HEK293T (cell line): ENCODE measurements around the gene SLC30A1.

Experiments used
- BHLHE40 ChIP-seq: fragments of 450-650 bp; IDR thresholded peaks from 2 replicates; pipeline ENCODE4 v1.6.1; 2016; ENCODE audit warnings: mild to moderate bottlenecking, moderate library complexity, borderline replicate concordance
- ELF4 ChIP-seq: fragments of 450-650 bp; IDR thresholded peaks from 2 replicates; pipeline ENCODE4 v1.6.1; 2017; ENCODE audit warnings: antibody characterized with exemption
- HDGF ChIP-seq: fragments of 450-650 bp; IDR thresholded peaks from 2 replicates; pipeline ENCODE4 v1.6.1; 2017; ENCODE audit warnings: antibody characterized with exemption, borderline replicate concordance
- L3MBTL2 ChIP-seq: fragments of 450-650 bp; conservative IDR thresholded peaks from 2 replicates; pipeline ENCODE4 v1.6.1; 2016; ENCODE audit warnings: mild to moderate bottlenecking
- LEF1 ChIP-seq: fragments of 450-650 bp; IDR thresholded peaks from 2 replicates; pipeline ENCODE4 v1.6.1; 2017; ENCODE audit warnings: mild to moderate bottlenecking, borderline replicate concordance
- SP1 ChIP-seq: fragments of 450-650 bp; IDR thresholded peaks from 2 replicates; pipeline ENCODE4 v1.6.1; 2017

GRCh38 chr1:211612786-211613107 lies 33.8 kb upstream of the SLC30A1 start:
- no peak for TF ChIP-seq BHLHE40
- no peak for TF ChIP-seq HDGF
- no peak for TF ChIP-seq SP1
- no peak for TF ChIP-seq ELF4
- no peak for TF ChIP-seq L3MBTL2
- no peak for TF ChIP-seq LEF1
